DLD1 (cell line): ENCODE results near the gene AUTS2.

Experiments used
- in situ Hi-C: cut with HindIII; loops from 2 replicates; pipeline ENCODE4 v1.10.0; 2017; ENCODE audit warnings: low sequenced_read_pairs

The AUTS2 gene

DNA sequence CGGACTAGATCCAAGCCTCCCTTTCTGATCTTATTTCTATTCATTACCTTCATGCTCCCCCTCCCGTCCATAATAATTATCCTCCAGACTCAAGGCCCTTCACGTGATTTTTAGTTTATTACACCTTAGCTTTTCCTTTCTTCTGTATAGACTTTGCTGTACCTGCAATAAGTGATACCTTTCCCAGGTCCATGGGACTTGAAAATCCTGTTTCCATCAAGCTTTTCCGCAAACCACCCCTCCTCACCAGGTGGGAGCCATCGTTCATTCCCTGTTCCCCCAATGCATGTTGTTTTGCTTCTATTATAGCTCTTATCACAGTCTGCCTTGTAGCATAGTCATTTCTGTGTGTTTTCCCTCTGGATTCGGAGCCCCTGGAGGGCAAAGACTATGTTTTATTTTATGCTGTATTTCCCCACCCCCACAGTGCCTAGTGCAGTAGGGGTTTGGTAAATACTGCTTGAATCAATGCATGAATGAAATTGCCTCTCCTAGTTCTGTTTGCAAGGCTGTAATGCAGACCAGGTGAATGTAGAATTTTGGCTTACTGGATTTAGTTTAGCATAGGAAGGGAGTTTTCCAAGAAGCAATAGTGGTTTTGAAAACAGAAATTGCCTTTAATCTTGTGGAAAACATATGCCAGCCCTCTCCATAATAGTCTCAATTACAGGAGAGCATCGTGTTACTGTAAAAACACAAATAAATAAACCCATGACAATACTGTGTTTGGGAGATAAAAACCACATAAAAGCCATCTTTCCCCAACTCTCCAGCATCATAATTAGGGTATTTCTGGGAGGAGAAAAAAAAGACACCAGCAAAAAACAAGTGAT lies 213.4 kb downstream of the AUTS2 start:
- in situ Hi-C loops: no loop called here

GRCh38 chr7:69812756-69813155 lies 214.5 kb downstream of the AUTS2 start:
- in situ Hi-C loops: no loop called here

GRCh38 chr7:69813637-69814240 lies 215.5 kb downstream of the AUTS2 start:
- in situ Hi-C loops: no loop called here

- in situ Hi-C loops: no loop called here
These were observed 216.2 kb downstream of the AUTS2 start for GRCh38 chr7:69814421-69814962.

DNA sequence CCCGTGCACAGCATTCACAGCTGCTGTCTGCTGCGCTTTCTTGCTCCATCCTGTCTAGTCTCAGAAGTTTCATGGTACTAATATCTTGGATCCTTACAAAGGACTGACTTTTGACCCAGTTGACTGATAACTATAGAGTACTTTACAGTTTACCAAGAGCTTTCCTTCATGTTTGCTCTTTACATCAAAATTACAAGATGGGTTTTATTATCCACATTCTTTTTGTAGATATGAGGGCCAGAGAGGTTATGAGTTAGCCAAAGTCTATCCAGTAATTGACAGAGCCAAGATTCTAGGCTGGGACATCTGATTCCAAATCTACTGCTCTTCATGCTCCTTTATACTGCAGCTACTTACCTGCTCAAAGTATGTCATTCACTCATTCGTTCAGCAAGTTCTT lies 218.2 kb downstream of the AUTS2 start:
- in situ Hi-C loops: no loop called here

DNA sequence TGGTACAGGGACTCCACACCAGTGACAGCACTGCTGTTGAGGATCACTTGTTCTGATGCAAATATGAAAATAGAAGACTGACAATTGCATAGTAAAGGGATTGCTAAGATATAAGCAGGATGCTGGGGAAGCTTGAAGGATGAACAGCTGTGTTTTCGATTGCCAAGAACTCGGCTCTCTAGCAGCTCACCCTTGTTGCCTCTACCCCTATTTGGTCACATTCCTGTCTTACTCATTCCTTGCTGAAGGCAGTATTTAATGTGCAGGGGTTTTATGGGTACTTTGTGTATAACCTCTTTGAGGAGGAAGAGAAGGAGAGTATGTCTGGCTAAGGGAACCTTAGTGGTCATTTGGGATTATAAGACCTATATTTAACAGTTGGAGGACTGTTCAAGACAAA lies 218.8 kb downstream of the AUTS2 start:
- in situ Hi-C loops: no loop called here

- in situ Hi-C loops: no loop called here
These were observed 219.8 kb downstream of the AUTS2 start for GRCh38 chr7:69817841-69818635.

DNA sequence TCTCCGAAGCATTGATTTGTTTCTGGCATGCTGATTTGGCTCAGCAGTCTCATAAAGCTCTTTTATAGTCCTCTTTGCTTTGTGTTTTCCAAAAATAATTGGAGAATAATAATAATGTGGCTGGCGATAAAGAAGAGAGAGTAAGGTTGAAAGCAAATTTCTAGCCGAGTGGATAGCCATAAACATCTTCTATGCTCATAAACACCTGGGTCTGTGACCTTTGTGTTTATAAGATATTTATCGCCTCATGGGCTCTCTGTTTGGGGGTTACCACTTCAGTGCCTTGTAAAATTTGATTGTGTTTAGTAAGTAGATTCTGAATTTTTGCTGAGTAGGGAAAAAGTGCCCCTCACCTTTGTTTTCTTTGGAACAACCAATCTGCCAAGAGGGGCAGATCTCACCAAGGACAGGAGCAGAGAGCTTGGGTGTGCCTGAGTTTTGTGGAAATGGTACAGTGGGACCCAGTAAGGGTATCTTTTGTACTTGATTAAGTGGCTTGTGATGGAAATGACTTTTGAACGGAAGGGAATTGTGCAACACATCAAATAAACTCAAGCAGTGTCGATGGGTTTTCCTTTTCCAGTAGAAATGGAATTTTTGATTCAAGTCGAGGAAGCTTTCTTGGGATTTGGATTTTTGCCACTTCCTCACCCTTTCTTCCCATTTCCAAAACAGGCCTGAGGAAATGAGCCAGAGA lies 220.5 kb downstream of the AUTS2 start:
- in situ Hi-C loops: no loop called here

- in situ Hi-C loops: no loop called here
These were observed 221.0 kb downstream of the AUTS2 start for GRCh38 chr7:69819333-69819705.

GRCh38 chr7:69820479-69821192 lies 222.4 kb downstream of the AUTS2 start:
- in situ Hi-C loops: no loop called here

GRCh38 chr7:69822386-69822785 lies 224.1 kb downstream of the AUTS2 start:
- in situ Hi-C loops: no loop called here

DNA sequence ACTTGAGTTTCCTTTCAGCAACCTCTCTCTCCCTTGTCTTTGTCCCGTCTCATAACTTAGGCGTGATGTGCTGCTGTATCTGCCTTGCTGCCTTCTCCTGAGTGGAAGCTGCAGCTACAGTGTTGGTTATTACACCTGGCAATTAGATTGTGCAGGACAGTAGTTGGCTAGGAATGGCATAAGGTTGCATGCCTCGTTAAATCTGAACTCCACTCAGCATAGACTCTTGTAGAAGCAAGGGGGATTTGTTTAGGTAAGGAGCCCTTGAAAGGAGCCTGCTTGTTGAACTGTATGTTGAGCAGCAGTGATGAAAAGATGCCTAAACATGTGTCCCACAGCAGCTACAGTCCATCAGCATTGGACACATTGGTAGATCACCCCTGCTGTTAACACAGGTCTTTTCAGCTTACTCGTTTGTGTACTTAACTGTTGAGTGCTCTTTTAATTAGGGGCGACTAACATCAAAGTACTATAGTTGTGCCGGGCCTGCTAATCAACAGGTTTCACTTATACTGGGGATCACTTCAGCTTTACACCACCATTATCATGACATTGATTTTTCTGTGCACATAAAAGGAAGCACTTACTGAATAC lies 225.0 kb downstream of the AUTS2 start:
- in situ Hi-C loops: no loop called here

DNA sequence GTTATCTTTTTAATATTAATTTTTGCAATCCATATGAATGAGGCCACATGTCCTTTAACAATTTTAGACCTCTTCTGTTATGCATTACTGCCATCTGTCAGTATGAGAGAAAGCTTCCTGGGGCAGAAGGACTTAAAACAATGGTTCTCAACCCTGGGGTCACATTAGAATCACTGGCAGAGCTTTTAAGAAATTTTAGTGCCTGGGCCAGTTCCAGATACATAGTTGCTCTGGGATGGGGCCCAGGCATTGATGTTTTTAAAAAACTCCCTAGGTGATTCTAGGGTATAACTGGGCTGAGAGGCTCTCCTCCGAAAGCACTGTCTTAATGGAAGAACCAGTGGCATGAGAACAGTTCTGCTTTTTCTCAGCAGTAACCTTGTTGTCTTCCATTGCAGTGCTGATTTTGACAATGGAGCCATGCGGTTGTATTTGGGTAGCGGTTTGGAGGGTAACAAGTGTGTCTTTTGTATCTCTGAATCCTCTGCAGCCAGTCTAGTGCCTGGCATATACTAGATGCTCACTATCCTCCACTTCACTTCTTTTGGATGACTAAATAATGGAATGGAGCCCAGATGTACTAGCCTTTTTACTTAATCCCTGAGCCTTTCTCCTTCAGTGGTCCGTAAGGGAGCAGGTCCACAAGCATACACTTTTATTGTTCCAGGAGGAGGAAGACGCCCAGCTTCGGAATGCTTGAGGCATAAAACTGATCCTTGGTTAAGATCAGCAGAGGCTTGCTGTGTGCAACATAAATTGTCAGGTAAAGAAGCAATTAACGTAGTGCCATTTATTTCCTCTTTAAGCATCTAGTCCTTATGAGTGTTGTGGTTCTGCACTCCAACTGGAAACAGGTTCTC lies 227.1 kb downstream of the AUTS2 start:
- in situ Hi-C loops: no loop called here

DNA sequence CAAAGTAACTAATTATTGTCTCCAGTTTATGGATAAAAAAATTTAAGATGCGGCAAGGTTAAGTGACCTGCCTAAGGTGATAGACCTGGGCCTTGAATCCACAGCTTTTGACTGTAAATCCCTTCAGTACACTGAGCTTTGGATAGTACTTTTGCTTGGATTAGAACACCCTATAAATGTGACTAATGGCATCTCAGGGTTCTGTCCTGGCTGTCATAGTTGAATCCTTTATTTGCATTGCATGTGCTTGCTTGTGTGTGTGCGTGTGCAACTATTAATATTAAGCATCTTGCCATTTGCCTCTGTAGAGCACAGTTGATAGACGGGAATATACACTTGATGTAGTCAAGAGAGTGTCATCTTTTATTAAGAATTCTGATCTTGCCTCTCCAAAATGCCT lies 228.0 kb downstream of the AUTS2 start:
- in situ Hi-C loops: no loop called here

DNA sequence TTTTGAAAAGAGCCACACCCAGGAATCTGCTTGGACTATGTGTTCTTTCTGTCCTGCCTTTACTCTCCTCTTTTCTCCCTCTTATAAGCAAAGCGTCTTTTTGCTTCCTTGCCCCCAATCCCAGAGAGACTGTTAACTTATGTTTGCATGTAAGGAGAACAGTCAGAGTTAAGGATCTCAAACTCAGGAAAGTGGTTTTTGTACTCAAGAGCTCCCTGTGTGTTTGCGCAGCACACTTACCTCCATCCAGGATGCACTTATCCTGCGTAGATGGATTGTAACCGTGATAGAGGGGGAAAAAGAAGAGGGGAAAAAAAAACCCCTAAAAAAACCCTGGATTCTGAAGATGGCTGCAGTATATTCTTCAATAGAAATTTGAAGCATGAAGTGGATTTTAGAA lies 228.9 kb downstream of the AUTS2 start:
- in situ Hi-C loops: no loop called here

GRCh38 chr7:69827558-69827957 lies 229.3 kb downstream of the AUTS2 start:
- in situ Hi-C loops: no loop called here

- in situ Hi-C loops: no loop called here
These were observed 234.1 kb downstream of the AUTS2 start for GRCh38 chr7:69832356-69832755.

GRCh38 chr7:69833964-69834363 lies 235.7 kb downstream of the AUTS2 start:
- in situ Hi-C loops: no loop called here

GRCh38 chr7:69836702-69837101 lies 238.4 kb downstream of the AUTS2 start:
- in situ Hi-C loops: no loop called here
